Endometrial microvascular endothelial cells (primary cell): ENCODE measurements around the gene RBPJ. TPM values are rescaled to one million over a fixed set of nuclear protein-coding genes. Genes with fewer than 3 reads are reported as not detected.
"Not testable (repeated sequence)": the region's sequence is repeated elsewhere in the genome, so short reads cannot be mapped to it uniquely, and the experiment has no call there.

Source experiments
- in situ Hi-C: cut with HindIII; loops from 2 replicates; pipeline ENCODE4 v1.10.0; 2017; ENCODE audit warnings: low sequenced_read_pairs, low pct_unique_long_range_greater_than_20kb; ENCODE audit errors: inconsistent ontology term
- total RNA-seq: library from RNA; depleted of rRNA; stranded (reverse); fragments of >200 nt; gene quantifications from one replicate; pipeline ENCODE4 v1.2.3, GENCODE V29; 2015; ENCODE audit errors: inconsistent ontology term

Gene RBPJ
- total RNA-seq, 1 donor from 2014 or later, result 23.0 TPM

DNA sequence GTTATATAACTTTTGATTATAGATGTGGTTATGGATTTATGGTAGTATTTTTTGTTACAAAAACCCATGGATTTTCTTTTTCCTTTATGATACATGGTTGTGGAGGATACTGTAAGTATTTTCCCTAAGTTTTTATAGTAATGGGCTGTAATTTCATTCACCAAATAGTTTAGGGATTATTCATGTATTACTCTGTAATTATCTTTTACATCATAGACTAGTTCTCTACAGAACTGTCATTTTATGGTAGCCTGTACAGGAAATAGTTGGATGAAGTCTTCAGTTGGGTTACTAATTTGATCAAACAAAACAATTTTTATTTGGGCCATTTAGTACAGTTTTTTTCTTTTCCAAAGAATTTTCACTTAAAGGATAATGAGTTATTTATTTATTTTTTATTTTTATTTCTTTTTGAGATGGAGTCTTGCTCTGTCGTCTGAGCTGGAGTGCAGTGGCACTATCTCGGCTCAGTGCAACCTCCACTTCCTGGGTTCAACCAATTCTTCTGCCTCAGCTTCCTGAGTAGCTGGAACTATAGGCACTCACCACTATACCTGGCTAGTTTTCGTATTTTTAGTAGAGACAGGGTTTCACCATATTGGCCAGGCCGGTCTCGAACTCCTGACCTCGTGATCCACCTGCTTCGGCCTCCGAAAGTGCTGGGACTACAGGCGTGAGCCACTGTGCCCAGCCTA lies 42.1 kb downstream of the RBPJ start:
- in situ Hi-C loops, result no loop called here

DNA sequence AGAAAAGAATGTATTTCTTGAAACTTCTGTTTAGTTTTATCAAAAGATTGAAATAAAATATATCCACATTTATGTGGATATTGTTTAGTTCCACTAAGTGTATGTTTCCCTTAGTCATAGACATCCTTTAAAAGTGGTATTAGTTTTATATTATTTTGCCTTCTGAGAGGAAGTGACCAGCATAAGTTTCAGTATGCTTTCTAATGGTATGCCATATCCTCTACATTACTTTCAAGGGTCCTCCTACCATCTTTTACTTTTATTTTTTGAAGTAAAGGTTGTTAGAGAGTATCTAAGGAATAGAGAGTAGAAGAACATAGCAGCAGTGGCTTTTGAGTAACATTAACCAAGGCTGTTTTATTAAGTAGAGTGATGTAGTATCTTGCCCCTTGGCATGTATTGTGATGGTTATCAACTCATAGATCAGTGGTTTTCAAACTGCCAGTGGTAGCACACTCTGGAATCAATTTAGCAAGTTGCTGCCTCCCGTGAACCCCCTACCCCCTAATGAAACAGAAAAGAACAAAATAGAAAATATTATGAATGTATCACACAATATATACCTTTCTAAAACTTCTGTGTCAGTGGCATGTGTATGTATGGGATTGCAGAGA lies 44.8 kb downstream of the RBPJ start:
- in situ Hi-C loops, result no loop called here

DNA sequence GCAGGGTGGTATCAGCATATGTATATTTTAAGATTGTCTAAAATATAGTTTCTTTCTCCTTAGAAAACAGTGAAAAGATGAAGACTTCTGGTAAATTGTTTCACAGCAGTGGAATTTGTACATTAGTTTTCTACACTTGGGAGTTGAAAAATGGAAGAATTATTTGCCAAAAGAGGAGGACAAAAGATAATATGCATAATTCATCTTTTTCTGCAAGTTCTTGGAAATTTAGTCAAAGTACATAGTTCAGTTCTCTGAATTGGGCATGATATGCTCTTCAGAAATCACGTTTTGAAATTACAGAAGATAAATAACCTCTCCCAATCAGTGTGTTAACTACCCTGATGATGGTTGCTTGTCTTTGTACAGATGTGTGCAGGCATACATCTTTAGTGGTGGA lies 47.0 kb downstream of the RBPJ start:
- in situ Hi-C loops, result no loop called here

DNA sequence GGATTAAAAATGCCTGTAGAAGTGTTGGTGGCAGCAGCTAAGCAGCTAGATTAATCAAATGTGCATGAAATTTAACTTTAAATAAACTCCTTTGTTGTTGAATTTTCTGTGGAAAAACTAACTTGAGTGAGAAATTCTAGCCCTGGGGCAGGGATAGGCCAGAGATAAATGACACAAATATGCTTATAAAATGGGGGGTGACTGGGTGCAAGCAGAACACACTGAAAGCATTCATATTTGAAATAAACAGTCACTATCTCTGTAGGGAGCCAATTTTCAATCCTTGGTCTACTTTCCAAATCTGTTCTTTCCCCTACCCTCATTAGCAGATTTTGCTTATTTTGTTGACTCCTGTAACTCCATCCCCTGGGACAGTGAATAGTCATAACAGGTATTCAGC lies 47.9 kb downstream of the RBPJ start:
- in situ Hi-C loops, result no loop called here

DNA sequence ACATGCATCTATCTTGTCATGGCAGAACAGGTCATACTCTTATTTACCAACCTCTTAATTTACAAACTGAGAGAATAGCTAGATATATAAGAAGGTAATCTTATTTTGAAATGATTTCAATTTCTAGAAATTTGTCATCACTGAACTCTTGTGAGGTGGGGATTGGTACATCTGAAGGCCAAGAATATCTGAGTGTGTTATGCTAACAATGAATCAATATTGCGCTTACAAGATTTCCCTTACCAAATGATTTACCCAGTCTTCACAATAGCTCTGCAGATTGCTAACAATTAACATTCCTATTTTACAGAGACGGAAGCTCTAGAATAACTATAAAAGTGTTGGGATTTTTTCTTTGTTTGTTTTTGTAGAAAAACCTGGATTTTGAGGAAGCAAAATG lies 48.3 kb downstream of the RBPJ start:
- in situ Hi-C loops, result no loop called here

DNA sequence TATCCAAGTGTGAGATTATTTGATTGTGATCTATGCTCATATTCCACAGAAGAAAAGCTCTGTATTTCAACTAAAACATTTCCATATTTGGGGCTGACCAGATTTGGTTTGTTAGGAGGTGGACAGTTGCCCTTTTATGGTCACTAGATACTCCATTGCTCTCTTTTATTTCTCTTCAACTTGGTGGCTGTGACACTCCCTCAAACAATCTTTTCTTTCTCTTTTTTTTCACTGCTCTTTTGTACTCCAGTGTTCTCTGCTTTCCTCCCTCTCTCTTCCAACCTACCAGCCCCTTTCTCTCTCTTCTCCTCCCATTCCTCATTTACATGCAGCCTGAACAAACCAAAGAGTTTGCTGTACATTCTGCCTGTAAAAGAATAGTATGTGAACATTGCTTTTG lies 48.8 kb downstream of the RBPJ start:
- in situ Hi-C loops, result no loop called here

DNA sequence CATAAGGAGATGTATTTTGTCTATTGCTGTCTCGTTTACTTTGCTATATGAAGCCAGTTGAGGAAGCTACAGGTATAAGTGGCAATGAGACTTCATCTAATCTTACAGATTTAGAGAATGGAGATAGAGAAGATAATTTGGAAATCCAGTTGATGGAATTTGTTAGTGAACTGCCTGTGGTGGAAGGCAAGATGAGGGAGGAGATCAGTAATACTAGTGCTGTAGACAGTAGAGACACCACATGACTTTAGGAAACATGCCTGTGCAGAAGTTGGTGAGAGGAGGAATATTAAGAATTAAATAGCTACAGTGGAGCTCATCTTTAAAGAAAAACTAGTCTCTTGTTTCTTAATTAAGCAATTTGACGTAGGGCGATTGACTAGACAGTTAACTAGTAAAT lies 51.3 kb downstream of the RBPJ start:
- in situ Hi-C loops, result no loop called here

DNA sequence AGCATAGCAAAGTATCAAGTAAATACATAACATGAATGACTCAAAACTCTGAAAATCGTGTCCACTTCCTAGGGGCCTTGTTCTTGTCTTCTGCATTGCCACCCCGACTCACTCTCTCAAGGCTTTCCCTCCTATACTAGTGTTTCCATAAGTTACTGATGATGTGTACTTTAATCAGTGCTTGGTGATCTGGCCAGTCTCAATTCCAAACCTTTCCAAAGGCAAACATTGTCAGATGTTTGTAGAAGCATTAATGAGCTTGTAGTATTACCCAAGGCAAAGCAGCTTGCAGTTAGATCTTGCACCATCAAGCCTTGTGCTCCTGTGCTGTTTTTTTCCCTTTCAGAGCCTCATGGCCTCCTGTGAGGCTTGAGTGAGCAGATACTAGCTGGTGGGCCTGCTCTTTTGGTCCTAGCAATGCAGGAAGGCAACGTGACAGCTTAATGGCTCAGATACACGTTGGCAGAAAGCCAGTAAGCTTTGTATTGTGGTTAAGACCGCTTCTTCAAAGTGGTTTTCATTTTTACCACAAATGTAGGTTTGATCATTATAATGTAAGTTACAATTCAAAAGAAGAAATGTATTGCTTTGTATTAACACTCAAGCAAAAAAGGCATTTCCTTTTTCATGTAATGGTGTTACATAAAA lies 51.8 kb downstream of the RBPJ start:
- in situ Hi-C loops, result no loop called here

DNA sequence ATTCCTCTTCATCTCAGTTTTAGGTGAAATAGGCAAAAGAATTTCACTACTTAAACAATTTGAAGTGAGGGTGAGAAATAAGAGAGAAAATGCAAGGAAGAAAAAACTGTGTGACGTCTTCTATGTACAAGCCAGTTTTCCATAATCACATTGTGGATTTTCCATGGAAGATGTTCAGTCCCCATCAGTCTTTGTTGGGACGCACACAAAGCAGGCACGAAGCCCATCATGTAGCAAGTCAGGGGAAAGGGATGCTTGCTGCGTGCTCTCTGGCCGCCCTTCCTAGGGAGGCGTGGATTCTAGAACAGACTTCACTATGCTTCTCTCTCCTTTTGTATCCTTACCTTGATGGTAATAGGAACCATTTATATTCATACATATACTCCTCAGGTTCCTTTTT lies 54.7 kb downstream of the RBPJ start:
- in situ Hi-C loops, result no loop called here

DNA sequence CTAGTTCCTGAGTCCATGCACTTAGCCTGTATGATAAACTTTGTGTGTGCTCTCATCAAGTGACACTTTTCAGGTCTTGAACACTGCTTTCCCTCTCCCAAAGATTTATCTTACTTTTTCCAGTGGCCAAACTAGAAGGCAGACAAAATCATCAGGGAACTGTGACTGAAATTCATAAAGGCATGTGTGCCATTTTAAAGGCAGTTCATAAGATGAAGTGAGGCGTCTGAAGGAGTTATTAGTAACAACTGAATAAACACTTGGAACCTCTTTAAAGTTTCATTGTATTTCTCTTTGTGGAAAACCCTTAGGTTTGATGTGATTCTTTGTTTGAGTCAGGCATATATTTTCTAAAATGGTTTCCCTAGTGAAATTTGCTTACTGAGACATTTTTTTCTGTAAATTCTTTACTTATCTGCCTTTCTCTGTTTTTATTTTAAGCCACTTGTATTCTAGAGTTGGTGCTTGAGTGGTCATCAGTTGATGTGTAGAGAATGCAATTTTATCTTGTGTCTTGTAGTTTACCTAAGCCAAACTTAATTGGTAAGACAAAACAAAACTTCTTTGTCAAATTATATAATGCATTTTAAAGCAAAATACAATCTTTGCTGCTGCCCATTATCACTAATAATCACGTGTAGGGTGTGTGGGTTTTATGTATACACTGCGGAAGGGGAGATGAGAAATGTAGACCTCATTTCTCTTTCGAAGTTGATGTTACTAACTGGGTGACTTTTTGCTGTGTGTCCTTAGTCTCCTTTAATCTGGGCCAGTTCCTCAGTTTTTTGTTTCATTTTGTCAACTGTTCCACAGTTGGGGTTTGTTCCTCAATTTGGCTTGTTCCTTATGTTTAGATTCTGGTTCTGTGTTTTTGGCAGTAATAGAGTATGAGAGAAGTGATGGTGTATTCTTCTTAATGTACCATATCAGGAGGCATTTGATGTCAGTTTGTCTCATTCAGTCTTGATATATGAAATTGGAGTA lies 56.8 kb downstream of the RBPJ start:
- in situ Hi-C loops, result no loop called here

DNA sequence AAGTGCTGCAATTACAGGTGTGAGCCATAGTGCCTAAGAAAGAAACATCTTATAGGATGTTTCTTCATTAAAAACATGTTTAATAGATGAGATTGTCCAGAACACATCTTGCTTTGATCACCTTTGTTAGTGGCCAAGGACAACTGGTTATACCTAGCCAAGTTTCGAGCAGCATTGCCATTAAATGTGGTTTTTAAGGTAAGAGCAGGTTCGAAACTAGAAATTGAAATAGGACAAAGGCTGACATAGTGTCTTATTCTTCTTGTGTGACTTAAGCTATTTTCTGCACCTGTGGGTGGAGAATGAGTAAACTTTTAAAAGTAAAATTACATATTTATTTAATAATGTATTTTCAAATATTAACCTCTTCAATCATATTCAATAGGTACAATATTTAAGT lies 59.0 kb downstream of the RBPJ start:
- in situ Hi-C loops, result no loop called here

DNA sequence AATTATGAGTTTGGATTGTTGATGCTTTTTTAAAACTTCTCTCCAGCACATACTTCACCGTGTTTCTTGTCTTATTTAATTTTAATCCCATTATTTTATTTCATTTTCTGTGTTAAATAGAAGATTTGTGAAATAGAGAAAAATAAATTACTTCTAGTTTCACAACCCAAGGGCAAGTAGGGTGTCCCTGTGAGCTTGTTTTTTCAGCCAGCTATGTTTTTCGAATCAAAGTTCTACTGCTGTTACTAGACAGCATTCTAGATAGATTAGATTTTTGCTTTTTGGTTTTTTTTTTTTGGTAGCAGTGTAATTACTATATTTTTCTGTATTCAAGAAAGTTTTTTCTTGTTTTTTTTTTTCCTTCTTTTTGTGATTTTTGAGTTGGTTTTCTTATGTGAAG lies 59.9 kb downstream of the RBPJ start:
- in situ Hi-C loops, result no loop called here

DNA sequence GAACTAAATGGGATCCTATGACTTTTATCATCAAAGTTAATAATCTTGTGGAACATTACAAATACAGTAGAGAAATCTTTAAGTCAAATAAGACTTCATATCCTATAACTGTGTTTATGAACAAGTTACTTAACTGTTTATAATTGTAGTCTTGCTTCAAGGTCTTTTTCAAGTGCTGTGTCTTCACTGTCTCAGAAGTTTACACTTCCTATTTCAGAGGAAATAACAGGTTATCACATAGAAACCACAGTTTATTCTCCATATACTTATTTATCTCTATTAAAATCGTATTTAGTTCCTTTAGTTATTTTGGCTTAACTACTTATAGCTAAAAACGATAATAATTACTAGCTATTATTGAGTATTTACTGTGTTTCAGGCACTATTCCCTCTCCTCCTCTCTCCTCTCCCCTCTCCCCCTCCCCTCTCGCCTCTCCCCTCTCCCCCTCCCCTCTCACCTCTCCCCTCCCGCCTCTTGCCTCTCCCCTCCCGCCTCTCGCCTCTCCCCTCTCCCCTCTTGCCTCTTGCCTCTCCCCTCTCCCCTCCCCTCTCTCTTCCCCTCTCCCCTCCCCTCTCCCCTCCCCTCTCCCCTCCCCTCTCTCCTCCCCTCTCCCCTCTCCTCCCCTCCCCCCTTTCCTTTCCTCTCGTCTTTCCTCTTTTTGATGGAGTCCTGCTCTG lies 63.7 kb downstream of the RBPJ start:
- in situ Hi-C loops, result no loop called here

DNA sequence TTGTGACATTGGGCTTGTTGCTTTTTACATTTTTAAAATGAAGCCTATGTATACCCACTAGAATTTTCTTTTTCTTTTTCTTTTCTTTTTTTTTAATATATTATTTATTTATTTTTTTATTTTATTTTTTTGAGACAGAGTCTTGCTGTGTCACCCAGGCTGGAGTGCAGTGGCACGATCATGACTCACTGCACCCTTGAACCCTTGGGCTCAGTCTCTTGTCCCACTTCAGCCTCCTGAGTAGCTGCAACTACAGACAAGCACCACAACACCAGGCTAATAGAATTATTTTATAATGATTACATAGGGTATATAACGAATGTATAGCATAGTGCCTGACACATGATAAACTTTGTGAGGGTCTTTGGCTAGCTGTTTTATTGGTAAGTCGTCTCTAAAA lies 64.9 kb downstream of the RBPJ start:
- in situ Hi-C loops, result no loop called here

DNA sequence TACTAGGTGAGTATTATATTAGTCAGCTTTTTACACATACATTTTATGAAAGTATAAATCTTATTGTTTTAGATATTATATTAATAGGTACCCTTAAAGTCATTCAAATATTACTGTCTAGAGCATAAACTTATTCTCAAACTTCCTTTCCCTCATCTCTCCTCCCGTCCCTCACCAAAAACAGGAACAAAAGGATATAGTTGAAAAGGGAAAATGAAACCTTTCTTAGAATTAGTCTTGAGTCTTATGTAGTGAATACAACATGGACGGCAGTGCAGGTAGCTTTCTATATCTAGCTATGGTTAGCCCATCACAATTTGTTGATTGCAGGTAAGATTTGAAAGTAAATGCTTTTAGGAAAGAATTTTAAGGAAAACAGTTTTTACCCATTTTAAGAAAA lies 65.6 kb downstream of the RBPJ start:
- in situ Hi-C loops, result no loop called here

DNA sequence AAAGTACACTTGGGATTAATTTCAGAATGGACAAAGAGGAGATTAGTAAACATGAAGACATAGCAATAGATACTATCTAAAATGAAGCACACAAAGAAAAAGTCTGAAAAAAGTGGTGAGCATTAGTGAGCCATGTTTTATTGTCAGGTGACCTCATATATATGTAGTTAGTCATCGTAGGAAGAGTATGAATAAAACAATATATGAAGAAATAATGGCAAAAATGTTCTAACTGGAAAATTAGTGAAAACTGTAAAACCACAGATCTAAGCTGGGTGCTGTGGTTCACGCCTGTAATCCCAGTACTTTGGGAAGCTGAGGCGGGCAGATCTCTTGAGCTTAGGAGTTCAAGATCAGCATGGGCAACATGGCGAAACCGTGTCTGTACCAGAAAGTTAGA lies 67.9 kb downstream of the RBPJ start:
- in situ Hi-C loops, result no loop called here

DNA sequence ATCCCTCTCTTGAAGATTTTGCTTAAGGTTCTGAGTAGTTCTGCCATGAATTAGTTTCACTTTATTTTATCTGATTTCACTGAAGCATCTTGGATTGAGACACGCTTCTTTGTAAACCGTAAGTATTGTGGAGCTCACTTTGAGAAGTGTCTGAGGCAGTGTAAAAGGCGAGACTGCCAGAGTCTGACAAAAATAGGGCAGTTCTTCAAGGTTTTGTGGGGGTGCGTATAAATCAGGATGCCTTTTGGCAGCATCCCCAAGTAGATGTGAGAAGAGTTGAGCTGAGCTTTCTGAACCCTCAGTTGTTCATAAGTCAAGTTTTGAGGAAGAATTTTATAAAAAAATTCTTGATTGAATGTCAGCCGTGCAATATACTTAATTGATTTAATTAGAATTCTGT lies 76.3 kb downstream of the RBPJ start:
- in situ Hi-C loops, result no loop called here

DNA sequence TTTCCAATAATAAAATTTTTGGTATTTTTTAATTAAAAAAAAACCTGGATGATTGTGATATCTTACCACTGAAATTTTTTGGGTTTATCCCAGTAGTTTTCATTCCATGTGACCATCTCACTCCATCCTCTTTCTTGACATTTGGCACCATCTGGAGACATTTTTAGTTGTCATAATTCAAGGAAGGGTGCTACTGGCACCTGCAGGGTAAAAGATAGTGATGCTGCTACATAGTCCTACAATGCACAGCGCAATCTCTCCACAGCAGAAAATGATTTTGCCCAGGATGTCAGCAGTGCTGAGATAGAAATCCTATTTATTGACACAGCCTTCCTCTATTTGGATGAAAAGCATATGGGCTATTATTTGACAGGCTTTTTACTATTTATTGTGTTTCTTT lies 79.3 kb downstream of the RBPJ start:
- in situ Hi-C loops, result no loop called here

DNA sequence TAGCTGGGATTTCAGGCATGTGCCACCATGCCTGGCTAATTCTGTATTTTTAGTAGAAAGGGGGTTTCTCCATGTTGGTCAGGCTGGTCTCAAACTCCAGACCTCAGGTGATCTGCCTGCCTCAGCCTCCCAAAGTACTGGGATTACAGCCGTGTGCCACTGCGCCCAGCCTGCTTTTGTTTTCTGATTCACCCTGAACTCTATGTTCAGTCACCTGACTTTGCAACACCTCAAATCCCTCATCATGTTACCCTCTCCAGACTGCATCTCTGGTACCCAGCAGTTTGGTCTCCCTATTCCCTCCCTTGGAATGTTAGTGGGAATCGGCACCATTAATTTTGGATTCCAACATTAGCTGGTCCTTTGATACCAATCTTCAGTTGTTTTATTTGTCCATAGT lies 81.2 kb downstream of the RBPJ start:
- in situ Hi-C loops, result not testable (repeated sequence)
